Bone marrow (tissue), 2 donors: ENCODE data around the gene TRMT2A.
"Not testable (repeated sequence)": the region's sequence is repeated elsewhere in the genome, so short reads cannot be mapped to it uniquely, and the experiment has no call there.

Experiments
- DNase-seq, 2 donors: peaks; one replicate each; lab custom pipeline; 2025; lab: John Stamatoyannopoulos, UW

TRMT2A gene, protein sequence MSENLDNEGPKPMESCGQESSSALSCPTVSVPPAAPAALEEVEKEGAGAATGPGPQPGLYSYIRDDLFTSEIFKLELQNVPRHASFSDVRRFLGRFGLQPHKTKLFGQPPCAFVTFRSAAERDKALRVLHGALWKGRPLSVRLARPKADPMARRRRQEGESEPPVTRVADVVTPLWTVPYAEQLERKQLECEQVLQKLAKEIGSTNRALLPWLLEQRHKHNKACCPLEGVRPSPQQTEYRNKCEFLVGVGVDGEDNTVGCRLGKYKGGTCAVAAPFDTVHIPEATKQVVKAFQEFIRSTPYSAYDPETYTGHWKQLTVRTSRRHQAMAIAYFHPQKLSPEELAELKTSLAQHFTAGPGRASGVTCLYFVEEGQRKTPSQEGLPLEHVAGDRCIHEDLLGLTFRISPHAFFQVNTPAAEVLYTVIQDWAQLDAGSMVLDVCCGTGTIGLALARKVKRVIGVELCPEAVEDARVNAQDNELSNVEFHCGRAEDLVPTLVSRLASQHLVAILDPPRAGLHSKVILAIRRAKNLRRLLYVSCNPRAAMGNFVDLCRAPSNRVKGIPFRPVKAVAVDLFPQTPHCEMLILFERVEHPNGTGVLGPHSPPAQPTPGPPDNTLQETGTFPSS

DNA sequence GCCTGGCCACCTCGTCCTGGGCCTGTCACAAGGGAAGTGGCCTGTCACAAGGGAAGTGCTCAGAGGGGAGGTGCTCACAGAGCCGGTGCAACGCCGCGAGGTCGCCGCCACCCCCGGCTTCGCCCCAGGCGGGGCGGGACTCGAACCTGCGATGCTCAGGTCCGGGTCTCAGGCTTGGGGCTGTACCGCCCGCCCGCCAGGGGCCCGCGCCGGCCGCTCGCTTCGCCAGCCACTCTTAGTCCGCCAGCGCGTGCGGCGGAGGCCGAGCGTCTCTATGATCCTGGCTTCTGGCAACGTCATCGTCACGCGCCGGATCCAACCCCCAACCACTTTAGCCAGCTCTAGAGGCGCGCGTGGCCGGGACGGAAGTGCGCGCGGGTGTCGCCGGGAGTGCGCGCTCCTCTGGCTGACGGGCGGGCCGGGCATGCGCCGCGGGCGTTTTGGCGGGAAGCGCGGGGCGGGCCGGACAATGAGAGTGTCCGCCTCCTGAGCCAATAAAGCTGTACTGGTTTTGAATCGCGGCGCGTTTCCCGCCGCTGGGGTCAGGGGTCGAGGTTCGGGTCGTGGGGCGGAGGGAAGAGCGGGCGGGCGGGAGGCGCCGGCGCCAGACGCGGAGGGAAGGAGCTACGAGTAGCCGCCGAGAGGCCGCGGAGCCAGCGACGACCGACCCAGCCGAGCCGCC lies at the start of gene TRMT2A:
TSS of gene TRMT2A (minus strand) at position 276 of the 682 bp plus-strand sequence. CDS start 320 bp downstream, outside the sequence.
- peak; percentile 92 to 95 for DNase-seq

DNA sequence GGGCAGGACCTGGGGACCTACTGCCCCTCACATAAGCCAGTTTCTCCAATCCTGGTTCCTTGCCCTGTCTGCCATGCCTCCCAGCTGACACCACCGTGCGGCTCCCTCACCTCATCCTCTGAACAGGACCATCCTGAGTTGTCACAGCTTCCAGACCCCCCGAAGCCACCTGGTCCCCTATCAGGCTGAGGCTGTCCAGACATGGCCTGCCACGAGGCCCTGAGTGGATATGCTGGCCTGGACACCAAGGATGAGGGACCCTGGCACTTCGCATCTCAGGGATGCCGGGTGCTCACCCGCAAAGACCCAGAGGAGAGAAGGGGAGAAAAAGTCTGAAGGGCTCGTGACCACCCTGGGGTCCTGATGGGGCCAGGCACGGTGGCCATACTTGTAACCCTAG lies 49.7 kb upstream of the TRMT2A start:
- DNase-seq: no peak

DNA sequence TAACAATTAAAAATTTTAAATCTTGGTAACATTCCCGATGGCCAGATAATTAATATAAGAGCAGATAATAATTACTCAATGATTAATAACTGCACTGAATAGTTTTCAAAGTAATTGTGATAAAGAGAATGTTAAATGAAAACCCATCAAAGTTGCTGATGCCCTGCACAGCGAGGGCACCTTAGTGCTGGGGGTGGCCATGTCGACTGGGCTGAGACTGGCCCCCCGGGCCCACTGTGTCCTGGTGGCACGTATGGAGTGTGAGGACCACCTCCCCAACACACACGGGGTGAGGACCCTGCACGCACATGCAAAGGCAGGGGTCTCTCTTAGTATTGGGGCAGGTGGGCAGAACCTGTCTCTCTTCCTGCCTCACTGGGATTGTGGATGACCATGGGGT lies 48.9 kb upstream of the TRMT2A start:
- DNase-seq: no peak

DNA sequence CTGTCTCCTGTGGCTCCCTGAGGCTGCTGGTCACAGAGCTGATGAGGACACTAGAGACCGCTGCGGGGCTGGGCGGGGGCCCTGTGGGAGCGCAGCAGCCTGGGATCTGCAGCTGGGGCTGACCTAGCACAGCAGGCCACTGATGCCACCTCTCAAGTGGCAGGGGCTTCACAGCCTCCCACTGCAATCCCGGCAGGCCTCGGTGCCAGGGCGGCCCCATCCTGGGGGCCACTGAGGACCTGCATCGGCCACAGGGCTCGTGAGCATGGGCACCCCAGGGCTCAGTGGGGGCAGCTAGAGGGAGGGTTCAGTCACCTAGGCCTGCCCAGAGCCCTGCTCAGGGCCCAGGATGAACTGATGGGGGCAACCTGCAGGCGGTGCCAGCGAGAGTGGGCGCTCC lies 48.4 kb upstream of the TRMT2A start:
- no peak for DNase-seq

DNA sequence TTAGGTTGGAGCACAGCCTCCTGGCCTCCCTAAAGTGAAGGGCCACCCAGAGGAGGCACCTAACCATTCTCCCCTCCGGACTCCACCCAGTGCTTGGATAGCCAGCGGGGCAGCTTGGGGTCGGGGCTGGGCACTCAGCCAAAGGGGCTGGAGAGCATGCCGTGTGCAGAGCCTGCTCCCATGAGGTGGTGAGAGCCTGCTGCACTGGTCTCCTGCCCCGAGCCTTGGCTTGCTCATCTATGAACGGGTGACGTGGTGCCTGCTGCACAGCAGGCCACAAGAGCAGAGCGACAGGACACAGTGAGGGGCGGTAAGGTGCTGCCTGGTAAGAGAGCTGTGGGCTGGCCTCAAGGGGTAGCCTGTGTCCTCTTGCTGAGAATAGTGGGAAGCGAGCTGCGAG lies 47.8 kb upstream of the TRMT2A start:
- no peak for DNase-seq

DNA sequence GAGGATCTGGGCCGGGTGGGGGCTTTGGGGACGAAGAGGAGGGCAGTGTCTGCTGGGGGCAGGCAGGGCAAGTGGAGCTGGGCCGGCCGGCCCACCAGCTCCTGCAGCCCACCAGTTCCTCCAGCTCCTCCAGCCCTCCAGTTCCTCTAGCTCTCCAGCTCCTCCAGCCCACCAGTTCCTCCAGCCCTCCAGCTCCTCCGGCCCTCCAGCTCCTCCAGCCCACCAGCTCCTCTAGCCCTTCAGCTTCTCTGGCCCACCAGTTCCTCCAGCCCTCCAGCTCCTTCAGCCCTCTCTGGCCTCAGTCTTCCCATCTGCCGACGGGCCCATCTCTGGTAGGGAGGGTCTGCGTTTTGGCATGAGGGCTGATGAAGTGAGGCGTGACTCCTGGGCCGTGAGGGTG lies 43.0 kb upstream of the TRMT2A start:
- no peak for DNase-seq

DNA sequence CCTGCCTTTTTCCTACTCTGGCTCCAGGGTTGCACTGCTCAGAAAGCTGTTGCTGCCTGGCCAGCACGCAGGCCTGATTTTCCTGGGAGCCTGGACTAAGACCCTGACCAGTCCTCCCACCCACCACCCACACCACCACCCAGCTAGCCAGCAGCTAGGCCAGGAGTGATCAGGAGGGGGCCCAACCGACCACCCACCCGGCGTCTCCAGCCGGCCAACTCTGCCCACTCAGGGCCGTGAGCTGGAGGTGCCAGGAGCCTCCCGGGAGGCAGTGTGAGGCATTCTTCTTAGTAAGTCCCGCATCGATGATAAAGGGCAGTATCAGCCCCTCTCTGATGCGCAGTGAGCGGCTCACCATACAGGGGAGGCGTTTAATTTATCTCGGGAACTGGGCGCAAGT lies 42.5 kb upstream of the TRMT2A start:
- not testable (repeated sequence) for DNase-seq

DNA sequence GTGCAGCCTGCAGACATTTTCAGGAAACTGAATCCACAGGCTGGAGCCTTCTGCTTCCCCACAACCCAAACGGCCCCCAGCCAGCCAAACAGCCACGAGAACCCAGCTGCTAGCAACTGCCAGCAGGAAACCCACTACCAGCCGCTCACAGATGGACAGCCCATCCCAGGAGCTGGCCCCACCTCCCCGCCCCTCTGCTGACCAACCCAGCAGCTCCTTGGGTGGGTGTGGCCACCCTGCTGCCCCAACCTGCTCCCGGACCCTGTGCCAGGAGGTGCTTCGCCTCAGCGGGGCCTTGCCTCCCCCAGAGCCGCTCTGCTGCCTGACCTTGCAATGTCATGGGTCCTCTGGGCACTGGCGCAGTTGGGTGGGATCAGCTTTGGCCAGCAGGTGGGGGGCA lies 42.0 kb upstream of the TRMT2A start:
- peak in 1 of 2 donors; percentile 57 for DNase-seq

DNA sequence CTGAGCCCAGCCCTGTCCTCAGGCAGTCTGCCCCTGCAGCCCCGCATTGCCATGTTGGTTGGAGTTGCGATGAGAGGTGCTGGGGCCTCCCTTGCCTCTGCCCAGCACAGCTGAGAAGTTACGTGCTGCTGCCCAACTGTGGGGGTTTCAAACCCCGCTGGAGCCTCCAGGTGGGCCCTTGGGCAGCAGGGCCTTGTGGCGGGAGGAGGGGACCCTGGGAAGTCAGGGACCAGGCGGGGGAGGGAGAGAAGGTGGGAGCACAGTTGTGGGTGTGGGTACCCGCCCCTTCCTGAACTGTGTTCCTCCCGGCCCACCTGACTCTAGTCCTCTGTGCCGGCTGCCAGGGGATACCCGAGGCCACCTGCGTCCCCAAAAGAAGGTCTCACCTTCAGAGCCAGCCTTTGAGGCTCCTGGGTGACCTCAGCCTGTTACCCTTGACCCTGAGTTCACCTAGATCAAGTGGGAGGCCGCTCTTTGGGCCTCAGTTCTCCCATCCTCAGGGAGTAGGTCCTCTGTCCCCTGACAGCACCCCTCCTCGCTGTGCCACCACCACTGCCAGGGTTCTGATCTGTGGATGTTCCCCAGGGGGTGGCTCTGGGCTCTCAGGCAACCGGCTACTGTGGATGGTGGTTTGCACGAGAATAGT lies 41.5 kb upstream of the TRMT2A start:
- DNase-seq: no peak

DNA sequence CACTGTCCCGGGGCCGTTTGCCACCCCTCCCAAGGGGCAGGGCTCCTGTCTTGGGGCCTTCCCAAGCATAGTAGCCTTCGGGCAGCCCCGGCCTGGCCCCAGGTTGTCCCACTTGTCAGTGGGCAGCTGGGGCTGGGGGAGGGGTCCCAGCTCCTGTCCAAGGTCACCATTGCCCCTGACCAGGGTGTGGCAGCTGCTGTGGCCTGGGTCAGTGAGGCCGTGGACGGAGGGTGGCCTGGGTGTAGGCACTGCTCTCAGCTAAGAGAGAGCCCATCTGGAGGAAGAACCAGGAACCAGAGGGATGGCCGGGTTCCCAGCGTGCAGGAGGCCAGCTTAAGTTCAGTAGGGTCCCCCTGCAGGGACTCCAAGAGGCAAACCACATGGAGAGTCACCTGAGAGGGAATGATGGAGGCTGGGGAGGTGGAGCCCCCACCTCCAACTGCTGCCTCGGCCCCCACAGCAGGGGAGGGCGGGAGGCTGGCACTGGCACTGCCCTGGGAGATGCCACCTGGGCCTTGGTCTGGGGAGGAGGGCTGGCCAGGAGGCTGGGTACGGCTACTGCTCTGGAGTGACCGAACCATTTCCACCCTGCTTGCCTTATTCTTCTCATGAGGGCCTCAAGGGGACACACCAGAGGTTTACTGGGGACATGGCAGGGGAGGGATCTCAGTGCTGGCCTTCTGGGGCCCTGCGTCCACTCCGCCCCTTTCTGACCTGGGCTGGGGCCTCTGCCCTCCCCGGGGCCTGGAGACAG lies 40.6 kb upstream of the TRMT2A start:
- no peak for DNase-seq

DNA sequence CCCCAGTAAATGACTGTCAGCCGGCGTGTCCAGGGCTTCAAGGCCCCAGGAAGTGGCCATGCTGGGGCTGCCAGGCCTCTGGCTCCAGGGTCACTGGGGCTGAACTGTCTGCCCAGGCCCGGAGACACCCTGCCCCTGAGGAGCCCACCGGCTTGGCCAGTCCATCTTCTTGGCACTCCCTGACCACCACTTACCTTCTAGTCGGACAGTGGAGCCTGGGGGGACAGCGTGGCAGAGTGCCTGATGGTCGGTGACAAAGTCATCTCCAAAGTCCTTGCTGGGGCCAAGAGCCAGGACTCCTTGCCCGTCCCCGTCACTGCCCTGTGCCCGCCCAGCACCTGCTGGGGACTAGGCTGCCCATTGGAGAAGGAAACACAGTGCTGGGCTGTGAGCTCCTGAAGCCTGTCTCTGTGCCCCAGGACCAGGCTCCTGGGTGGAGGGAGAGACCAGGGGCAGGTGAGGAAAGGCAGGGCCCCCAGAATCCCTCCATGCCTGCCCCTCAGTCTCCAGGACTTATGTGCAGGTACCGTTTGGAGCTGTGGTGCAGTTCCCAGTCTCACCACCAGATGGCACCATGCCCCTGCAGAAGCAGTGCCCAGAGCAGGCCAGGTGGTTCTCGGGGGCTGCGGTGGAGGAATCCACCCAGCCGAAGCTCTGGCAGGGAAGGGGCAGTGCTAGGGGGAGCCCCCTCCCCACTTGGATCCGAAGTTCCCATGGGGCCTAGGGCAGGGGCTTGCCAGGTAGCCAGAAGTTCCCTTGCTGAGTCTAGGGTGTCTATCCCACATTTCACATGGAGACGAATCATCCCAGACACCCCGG lies 39.8 kb upstream of the TRMT2A start:
- peak; percentile 58 to 60 for DNase-seq

DNA sequence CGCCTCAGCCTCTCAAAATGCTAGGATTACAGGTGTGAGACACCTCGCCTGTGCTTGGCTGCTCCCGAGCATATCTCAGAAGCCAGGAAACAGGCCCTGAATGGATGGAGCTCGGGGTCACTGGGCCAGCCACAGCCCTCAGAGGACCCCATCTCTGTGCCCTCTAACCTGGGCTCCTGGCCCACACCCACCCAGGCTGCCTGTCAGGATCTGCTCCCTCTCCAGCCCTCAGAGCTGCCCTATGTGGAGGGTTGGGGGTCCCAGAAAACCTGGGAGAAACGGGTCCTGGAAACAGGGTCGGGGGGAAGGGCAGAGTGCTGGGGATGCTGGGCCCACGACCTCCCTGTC lies 39.0 kb upstream of the TRMT2A start:
- no peak for DNase-seq

DNA sequence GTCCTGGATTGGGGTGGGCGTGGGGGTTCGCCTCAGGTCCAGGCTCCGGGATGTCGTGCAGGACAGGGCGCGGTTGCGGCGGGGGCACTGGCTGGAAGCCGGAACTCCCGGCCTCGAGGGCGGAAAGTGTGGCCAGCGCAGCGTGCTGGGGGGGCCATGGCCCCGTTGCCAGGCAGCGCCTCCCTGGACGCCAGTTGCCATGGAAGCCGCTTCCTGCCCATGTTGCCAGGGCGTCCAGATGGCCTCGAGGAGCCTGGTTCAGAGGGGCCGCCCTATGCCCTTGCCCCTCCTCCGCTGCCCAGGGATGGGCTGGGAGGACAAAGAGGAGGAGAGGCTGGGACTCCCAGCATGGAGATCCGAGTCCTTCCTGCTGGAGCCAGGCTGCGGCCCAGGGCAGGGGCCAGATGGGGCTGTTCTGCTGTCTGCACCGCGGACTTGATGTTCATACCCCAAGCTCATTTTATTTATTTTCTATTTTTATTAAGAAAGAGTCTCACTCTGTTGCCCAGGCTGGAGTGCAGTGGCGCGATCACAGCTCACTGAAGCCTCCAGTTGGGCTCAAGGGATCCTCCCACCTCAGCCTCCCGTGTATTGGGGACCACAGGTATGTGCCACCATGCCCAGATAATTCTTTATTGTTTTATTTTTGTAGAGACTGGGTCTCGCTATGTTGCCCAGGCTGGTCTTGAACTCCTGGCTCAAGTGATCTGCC lies 38.5 kb upstream of the TRMT2A start:
- DNase-seq: no peak

DNA sequence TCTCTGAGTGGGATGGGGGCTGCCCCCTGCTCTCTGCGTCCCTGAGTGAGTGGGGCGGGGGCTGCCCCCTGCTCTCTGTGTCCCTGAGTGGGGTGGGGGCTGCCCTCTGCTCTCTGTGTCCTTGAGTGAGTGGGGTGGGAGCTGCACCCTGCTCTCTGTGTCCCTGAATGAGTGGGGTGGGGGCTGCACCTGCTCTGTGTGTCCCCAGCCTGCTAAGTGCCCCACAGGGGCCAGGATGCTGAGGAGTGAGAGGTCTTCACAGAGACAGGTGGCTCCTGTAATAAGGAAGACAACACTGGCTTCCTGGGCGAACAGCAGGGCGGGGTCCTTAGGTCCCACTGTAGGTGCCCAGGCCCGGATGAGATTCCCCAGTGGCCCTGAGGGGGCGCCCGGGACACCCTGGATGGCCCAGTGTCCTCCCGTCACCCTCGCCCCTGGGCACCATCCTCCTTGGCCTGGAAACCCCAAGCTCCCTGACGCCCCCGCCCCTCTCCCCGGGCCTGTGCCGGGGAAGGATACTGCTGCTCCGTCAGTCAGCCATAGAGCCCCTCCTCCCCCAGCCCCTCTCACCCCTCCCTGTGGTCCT lies 37.7 kb upstream of the TRMT2A start:
- DNase-seq: no peak

DNA sequence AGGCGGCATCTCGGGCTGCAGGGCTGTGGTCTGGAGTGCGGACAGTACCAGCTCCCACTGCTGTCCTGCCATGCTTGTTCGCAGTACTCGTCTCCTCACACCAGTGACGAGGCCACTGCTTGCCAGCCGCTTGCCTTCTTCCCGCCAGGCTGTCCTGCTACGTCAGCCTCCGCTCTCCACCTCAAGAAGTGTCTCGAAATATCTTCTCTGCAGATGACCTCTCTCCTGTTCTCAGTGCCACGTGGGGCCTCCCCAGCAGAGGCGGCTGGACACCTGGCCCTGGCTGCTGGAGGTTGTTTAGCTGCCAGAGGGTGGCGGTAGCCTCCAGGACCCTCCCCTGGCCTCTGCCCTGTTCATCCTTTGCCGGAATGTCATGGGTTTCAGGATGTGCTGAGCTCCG lies 36.9 kb upstream of the TRMT2A start:
- DNase-seq: no peak

DNA sequence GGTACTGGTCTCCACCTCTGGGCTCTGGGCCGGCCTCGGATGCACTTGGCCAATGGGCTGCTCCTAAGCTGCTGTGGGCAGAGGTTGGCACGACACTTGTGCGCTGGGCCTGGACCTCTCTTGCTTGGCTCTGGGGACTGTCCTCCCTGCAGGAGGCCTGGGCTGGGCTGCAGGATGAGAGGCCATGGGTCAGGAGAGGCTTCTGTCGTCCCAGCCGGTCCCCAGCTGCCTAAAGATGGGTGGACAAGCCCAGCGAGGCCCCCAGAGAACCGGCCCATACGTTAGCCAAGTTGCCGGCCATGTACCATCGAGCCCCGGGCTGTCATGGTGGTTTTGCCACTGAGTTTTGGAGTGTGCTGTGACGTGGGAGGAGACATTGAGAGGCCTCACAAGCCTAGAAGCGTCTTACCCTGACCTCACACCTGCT lies 35.5 kb upstream of the TRMT2A start:
- no peak for DNase-seq

DNA sequence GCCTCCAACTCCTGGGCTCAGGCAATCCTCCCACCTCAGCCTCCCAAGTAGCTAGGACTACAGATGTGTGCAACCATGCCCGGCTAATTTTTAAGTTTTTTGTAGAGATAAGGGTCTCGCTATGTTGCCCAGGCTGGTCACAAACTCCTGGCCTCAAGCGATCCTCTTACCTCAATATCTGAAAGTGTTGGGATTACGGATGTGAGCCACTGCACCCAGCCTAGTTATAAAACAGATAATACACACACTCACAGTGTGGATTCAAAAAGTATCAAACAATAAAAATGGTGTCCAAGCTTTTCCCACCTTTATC lies 34.2 kb upstream of the TRMT2A start:
- no peak for DNase-seq

DNA sequence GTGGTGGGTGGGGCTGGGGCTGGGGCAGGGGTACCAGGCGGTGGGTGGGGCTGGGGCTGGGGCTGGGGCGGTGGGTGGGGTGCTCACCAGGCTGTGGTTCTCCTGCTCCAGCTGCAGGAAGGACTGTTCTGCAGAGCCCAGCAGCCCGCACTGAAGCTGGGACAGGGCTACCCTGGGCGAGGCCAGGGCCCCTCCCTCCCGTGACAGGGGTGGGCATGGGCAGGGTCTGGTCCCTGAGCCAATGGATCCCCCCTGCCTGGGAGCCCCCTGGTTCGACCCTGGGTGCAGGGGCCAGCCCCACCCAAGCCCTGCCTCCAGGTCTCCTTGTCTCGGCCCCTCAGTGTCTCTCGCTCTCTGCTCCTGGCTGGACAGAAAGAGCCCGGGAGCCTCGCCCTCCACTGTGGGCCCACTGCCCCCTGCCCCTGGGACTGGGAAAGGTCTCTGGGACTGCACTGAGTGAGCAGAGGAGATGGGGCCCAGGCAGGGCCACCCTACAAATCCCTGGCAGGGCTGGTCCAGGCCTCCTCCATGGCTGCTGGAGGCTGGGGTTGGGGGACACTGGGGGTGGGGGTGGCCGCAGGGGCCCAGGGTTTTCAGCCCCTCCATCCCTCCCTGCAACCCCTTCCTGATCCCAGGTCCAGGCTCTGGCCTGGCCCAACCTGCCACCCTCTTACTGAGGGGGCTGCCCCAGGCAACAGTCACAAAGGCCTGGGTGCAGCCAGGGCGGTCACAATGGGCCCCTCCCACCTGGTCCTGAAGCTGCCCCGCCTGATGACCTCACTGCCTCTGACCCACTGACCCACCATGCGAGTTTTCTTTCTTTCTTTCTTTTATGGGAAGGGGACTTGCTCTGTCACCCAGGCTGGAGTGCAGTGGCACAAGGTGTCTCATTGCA lies 33.6 kb upstream of the TRMT2A start, which contains the start of gene CCDC188:
TSS of gene CCDC188 (minus strand) at position 675 of the 895 bp plus-strand sequence. CDS start at position 606, 69 bp downstream.
- DNase-seq: no peak
